ENCODE results near the gene CYP1A1.
"Not testable (repeated sequence)": the region's sequence is repeated elsewhere in the genome, so short reads cannot be mapped to it uniquely, and the experiment has no call there.

Gene CYP1A1

DNA sequence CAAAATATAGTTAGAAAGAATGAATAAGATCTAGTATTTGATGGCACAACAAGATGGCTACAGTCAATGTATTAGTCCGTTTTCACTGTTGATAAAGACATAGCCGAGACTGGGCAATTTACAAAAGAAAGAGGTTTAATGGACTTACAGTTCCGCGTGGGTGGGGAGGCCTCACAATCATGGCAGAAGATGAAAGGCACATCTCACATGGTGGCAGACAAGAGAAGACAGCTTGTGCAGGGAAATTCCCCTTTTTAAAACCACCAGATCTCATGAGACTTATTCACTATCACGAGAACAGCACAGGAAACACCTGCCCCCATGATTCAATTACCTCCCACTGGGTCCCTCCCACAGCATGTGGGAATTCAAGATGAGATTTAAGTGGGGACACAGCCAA, 12.9 kb upstream of the CYP1A1 start:
- not testable (repeated sequence) for DNase-seq

DNA sequence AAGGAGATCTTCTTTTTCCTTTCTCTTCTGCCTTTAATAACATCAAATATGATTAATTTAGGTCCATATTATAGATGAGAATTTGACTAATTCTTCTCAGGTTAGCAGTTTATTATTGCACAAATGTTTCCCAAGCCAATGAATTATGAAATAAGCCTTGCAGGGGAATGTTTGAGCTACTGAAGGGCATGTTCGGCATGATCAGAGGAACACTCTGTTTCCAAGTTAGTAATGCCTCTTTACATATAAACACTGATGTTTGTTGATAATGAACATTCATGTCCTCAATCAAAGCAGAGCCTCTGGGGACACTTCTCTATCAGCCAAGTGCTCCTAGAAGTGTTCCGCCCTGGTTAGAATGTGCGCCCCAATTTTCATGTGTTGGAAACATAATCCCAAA, 10.0 kb upstream of the CYP1A1 start:
- no peak for DNase-seq

DNA sequence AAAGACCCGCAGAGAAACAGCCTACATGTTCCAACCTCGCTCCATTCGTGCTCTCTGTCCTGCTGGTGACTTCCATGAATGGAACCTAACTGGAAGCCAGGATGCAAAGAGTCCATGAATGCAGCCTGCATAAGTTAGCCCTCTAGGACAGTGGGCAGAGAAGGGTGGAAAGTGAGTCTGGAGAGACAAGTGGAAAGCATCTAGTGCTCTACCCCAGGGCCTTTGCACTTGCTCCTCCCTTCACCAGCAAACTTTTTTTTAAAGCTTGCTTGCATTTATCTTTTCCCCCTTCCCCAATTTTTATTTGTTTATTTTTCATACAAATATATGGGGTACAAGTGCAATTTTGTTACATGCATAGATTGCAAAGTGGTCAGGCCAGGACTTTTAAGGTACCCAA, 7.9 kb upstream of the CYP1A1 start:
- DNase-seq = no peak

DNA sequence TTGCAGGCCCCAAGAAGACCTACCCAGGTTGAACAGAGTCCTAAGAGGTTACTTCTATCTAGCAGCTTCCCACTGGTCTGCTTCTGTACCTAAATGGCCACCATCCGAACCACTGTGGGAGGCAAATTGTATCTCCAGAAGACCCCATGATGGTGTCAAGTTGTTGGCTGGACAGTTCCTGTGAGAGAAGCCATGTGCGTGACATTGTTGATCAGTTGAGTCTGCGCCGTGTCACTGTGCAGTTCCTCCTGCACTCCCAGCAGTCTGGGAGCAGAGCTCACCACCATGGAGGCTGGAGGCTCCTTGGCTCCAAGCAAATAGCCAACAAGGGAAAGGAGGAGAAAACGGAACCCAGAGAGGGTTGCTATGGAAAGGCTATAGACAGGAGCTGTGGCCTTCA, 7.5 kb upstream of the CYP1A1 start:
- no peak for DNase-seq

DNA sequence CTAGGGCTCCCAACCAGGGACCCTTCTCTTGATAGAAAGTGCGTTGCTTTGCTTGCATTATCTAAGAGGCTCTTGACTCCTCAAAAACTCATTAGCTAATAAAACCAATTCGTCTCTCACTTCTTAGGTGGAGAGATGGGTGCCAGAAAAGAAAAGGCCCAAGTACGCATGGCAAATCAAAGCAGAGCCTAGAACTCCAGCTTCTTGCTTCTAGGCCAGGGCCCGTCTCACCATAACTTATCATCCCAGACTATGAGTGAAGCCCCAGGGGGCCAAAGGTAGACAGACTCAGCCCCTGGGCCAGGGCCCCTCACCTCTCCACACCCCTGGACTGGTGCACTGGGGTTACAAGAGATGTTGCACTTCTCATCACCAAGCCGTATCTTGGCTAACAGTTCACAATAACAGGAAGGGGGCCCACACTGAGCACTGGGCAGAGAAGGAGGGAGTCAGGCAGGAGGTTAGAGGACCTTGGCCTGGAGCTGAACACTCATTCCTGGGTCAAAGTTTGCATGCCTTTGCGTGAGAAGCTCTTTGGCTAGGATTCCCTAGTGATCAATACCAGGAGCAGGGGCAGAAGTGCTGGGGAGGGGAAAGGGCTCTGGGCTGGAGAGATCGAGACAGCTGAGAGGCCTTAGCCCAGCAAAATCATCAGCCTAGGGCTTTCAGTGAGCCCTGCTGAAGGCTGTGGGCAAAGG, 5.4 kb upstream of the CYP1A1 start:
- no peak for DNase-seq

DNA sequence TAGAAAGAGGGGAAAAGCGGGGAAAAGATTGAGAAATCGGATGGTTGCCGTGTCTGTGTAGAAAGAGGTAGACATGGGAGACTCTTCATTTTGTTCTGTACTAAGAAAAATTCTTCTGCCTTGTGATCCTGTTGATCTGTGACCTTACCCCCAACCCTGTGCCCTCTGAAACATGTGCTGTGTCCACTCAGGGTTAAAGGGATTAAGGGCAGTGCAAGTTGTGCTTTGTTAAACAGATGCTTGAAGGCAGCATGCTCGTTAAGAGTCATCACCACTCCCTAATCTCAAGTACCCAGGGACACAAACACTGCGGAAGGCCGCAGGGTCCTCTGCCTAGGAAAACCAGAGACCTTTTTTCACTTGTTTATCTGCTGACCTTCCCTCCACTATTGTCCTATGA, 4.0 kb upstream of the CYP1A1 start:
- DNase-seq = not testable (repeated sequence)

DNA sequence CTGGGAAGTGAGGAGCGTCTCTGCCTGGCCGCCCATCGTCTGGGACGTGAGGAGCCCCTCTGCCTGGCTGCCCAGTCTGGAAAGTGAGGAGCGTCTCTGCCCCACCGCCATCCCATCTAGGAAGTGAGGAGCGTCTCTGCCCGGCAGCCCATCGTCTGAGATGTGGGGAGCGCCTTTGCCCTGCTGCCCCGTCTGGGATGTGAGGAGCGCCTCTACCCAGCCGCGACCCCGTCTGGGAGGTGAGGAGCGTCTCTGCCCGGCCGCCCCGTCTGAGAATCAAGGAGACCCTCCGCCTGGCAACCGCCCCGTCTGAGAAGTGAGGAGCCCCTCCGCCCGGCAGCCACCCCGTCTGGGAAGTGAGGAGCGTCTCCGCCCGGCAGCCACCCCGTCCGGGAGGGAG, 3.4 kb upstream of the CYP1A1 start:
- DNase-seq = not testable (repeated sequence)

DNA sequence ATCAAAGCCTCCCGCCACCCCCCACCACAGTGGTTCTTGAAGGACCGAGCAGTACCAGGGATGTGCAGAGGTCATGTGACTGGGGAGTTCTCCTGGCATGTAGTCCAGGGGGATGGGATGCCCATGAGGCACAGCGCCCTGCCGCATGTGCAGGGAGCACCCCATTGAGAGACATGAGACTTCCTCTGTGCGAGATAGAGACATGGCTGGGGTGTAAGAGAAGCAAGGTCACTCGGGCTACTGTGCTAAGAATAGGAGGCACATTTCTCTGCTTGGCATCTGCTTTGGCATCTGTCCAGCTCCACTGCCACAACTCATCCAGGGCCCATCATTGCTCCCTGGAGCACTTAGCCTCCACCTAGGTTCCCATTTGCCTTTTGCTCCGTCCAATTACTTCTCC, 2.4 kb upstream of the CYP1A1 start:
- no peak for DNase-seq

DNA sequence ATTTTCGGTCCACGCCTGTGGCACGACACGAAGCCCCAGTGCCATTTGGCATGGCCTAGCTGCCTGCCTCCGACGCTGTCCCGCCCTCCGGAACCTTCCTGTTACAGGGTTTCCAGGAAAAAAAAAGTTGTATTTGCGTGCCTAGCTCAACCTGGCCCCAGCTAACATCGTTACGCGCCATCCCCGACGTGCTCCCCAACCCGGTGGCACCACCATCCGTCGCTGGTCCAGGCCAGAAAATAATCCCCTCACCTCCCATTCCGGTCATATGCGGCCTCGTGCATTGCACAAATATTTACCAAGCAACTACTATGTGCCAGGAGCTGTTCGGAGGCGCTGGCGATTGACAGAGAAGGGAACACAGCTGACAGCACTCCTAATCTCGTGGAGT, 1.4 kb upstream of the CYP1A1 start:
- no peak for DNase-seq

DNA sequence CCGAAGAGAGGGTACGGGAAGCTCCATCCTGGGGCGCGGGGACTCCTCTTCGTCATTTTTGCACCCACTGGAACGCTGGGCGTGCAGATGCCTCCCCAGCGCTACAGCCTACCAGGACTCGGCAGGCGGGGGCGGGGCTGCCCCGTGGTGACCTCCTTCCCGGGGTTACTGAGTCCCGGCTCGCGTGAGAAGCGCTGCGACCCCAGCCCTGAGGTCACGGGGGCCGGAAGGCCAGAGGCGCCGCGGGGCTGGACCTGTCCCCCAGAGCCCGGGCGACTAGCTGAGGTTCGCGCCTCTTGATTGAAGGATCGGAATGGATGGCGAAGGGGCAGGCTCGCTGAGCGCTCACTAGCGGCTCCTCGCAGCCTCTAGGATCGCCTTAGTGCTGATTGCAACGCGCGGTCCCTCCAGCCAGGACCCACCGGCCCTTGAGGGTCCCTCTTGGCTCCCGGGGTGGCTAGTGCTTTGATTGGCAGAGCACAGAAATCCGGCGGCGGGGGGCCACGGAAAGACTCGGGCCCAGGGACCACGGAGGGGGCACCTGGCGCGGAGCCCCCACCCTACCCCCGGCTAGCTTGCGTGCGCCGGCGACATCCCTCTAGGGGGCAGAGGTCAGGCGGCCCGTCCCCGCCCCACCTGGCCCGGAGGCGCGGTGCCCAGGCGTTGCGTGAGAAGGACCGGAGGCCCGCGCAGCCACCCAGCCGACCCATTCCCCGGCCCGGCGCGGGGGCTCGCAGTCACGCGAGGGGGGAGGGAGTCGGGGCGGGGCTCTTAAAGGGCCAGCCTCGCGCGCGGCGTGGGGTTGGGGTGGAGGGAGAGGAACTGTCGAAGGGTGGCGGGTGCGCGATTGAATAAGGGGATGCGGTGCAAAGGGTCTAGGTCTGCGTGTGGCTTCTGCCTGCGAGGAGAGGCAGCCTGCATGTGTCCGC, 781 bp upstream of the CYP1A1 start:
- DNase-seq = peak in 8 of 56 donors; percentile 2 to 59 (median 24)

DNA sequence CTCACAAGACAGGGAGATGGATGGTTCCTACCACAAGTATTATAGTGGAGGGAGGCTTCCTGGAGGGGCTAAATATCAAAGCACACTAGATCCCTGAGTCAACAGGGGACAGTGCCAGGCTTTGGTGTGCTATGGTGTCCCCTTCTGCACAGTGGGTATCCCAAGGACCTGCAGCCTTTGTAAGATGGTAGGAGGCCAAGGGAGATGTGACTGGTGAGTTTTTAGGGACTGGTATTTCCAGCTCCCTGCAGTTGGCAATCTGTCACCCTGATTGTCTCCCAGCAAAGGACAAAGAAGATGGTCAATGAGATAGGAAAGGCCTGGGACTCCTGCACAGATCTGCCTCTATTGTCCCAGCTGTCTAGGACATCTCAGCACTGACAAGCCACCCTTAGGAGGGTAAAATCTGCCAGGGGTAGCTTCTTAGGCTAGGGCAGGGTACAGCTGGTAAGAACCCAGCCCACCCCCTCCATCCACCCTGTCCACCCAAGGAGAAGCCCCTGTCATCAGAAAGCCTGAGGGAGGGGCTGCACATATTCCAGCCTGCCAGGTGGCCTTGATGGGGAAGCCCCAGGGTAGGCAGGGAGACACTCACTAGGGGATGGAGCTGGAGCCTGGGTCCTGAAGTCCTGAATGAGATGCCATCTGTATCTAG, 631 bp downstream of the CYP1A1 start:
- DNase-seq = no peak

DNA sequence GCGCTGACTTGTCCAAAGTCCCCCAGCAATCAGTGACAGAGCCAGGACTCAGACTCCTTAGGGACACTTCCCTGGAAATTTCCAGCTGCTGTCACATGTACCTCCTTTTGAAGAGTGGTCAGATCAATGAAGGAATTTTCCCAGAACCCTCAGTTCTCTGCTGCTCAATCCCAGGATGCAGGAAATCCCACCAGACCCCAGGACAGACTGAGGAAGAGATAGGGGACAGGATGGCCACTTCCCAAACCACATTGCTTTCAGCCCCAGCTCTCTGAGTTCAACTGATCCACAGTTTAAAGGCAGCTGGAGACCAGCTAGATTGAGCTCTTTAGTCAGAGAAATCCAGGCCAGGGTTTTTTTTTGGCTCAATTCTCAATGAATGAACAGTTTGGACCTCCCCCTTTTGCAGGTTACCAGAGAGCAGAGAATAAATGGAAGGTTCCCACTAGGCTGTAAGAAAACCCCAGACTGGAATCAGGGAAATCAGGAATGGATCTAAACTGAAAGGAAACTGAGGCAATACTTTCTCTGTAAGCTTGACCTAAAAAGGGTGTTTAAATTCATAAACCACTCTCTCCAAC, 1.5 kb downstream of the CYP1A1 start:
- DNase-seq = peak in 7 of 56 donors; percentile 1 to 45 (median 17)

DNA sequence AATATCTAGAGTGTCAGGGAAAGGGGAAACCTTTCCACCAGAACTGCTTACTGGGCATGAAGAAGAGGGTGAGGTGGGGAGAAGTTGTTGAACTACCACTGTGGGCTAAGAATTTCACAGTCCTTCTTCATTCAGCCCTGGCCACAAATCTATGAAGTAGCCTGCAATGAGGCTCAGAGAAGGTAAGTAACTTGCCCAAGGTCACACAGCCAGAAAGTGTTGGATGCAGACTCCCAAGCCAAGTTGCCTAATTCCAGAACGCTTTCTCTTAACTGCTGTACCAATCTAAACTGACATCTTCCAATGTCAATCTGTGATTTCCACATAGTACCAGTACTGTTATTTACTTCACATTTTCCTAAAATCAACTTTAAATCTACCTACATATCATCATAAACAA, 2.1 kb downstream of the CYP1A1 start:
- DNase-seq = no peak

DNA sequence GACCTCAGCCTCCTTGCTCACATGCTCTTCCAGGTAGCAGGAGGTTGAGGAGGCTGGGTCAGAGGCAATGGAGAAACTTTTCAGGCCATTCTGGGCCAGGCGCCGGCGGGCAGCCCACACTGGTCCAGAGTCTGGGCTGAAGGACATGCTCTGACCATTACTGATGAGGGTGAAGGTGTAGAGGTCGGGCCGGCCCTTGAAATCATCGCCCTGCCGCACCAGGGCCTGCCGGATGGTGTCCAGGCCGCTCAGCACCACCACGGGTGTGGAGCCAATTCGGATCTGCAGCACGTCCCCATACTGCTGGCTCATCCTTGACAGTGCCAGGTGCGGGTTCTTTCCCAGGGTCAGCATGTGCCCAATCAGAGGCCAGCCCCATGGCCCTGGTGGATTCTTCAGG, 2.7 kb downstream of the CYP1A1 start:
- DNase-seq = no peak

DNA sequence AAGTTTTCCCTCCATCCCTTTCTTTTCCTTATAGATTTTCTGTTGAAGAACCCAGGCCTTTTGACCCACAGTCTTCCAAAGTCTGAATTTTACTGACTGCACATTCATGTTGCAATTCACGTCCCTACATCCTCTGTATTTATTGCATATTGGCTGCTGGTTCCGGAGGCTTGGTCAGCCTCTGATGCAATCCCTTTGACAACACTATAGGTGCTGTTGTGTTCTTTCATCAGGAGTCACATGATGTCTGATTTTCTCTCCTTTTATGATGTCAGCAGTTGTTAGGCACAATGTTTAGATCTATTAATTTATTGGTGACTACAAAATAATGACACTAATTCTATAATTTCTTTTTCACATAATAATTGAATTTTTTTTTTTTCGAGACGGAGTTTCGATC, 8.7 kb downstream of the CYP1A1 start:
- no peak for DNase-seq

DNA sequence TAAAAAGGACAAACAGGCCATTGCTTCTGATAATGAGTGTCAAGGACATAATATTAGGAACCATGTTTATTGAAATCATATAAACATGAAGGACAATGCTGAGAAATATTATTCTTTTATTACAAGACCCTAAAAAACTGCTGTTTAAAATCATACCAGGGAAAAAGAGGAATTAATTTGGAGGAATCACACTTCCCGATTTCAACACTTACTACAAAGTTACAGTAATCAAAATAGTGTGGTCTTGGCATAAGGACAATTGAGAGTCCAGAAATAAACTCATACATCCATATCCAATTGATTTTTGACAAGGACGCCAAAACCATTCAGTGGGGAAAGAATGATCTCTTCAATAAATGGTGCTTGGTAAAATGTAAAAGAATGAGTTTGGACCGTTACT, 13.0 kb downstream of the CYP1A1 start:
- DNase-seq = no peak

DNA sequence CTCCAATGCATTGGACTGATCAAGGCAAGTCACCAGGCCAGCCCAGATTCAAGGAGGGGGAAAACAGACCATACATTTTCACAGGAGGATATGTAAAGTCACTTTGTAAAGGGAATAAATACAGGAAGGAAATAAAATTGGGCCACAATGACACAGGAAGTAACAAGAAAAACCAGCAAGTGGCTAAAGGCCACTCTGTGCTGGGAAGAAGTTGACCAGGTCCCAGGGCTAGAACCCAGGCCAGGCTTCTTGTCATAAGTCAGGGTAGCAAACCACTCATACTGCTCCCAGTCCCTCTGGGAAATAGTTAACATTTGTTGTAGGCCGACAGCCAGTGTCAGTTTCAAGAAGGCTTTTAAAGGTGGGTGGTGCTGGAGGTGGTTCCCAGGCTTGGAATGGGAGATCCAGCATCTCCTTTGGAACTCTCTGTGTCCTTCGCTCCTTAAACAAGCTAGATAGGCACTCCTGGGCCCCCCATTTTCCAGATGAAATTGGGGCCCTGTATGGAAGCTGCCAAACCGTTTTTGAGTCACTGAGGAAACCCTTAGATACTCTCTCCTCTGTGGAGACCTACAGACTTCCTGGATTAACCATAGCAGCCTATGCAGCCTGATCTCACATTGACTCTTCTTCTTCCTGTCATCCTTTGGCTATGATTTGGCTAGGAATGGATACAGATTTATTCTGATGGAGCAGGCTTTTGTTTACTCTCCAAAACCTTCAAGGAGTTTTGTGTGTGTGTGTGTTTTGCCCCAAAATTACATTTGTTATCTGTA, 14.8 kb downstream of the CYP1A1 start:
- no peak for DNase-seq

DNA sequence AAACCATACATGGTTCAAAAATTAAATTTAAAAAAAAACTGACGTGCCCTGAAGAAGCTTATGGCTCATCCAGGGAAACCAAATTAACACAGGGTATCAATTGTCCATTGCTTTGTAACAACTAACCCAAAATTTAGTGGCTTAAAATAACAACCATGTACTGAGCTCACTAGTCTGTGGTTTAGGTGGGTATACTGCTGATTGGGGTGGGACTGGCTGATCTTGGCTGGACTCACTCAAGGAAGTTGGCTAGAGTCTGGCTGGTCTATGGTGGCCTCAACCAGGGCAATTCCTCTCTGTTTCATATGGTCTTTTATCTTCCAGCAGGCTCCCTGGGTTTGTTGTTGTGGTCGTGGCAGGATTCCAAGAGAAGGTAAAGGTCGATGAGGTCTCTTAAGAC, 15.4 kb downstream of the CYP1A1 start:
- no peak for DNase-seq

DNA sequence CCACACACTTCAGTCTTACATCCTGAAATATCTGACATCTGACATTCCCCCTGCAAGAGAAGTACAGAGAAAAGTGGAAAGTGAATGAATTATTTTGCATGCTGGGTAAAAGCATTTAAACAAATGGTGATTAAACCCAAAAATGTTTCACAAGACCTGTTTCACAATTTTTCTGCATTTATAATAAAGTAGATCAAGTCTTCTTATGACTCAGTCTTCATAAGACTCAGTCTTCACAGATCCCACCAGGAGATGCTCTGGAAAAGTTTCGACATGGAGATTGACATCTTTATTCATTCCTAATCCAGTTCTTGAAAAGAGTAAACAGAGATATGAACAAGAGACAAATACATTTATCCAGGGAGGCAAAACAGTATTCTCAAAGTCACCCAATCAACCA, 16.3 kb downstream of the CYP1A1 start:
- no peak for DNase-seq

DNA sequence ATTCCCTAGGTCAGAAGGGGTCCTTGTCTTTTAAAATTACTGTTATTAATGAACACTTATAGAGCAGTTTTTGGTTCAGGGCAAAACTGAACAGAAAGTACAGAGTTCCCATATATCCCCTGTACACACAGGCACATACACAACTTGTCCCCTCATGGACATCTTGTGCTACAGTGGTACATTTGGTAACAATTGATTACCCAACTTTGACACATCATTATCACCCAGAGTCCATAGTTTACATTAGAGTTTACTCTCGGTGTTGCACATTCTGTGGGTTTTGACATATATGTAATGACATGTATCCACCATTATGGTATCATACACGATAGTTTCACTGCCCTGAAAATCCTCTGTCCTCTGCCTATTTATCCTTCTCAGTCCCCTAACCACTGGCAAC, 28.5 kb downstream of the CYP1A1 start:
- no peak for DNase-seq

DNA sequence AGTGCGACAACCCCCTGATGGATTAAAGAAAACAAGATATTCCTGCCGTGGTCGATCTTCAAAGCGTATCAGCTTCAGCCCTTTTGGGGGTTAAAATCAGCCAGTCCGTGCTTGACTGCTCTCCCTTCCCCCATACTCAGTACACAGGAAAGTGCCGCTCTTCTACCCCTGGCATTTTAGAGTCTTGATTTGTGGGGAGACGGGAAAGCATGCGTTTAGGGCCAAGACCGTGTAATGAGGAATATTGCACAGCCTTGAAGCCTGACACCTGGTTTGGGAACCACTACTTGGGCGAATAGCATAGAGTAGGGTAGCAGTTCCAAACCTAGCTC, 29.0 kb downstream of the CYP1A1 start:
- DNase-seq = no peak

All from amygdala (tissue), 56 donors.